SU-DHL-6 (cell line): ENCODE data around the gene ZNF83.
"Not testable (repeated sequence)": the region's sequence is repeated elsewhere in the genome, so short reads cannot be mapped to it uniquely, and the experiment has no call there.

ENCODE experiments used
- CTCF ChIP-seq: fragments of 200-600 bp; sonication (generic); IDR thresholded peaks from one replicate; pipeline ENCODE4 v1.5.1; 2017; ENCODE audit warnings: antibody characterized with exemption, mild to moderate bottlenecking, low read length, moderate library complexity; ENCODE audit not compliant: insufficient read depth, poor library complexity, severe bottlenecking
- EZH2phosphoT487 ChIP-seq: fragments of 200-600 bp; sonication (generic), shearing (Covaris generic); conservative IDR thresholded peaks from 2 replicates; pipeline ENCODE4 v1.6.1; 2018; ENCODE audit warnings: mild to moderate bottlenecking, antibody characterized with exemption, low read length, moderate library complexity, mixed read lengths

- not testable (repeated sequence) for TF ChIP-seq CTCF, EZH2phosphoT487
These were observed 37.1 kb upstream of the ZNF83 start for GRCh38 chr19:52675239-52675638.
